ENCODE measurements around the gene PRKAG1. TPM values are rescaled to one million over a fixed set of nuclear protein-coding genes. Genes with fewer than 3 reads are reported as not detected.
A peak's percentile ranks its signal among the peaks of the same experiment; 100 is the strongest.

The PRKAG1 gene
- total and polyA plus RNA-seq, 2 donors (not counting 1 experiment from before 2014, with no cell fraction given) = 28.5 to 60.0 TPM

DNA sequence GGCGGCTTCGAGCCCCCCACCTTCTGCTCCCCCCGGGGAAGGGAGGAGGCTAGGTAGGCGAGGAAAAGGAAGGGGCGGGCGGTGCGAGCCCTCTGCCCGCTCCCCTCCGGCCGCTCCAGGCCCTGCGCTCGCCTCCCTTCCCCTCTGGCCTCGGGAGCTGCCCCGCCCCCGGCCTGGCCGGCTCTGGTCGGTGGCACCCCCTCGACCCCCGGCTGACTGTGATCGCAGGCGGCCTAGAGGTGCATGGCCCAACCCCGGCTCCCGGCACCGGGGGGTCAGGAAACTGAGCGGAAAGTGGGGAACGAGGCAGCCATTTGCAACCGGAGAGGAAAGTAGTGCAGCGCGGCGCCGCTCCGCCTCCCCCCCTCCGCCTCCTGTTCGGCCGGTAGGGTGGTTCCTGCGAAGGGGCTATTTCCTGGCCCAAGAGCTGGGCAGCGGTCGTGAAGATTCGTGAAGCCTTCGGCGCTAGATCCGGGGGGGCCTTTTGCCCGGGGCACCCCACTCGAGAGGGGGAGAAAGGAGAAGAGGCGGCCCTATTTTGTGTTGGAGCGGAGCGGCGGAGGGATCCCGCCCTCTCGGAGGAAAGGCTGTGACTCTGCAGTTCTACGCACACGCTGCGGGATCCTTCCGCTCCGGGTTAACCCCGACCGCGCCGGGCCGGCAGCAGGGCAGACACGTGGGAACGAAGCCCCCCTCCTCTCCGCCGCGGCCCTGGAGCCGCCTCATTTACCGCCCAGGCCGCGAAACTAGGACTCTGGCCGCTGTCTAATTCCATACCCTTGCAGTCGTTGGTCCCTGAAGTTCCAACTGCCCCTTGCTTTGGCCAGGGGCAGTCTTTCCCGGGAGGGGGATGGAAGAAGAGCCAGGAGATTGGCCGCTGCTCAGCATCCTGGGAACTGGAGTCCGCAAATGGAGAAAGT is 41.9 kb upstream of the PRKAG1 start, which contains the start of gene KMT2D:
Gene KMT2D (minus strand): TSS at position 558 of the 920 bp plus-strand sequence. CDS start 5,470 bp downstream, outside the sequence.
- Histone ChIP-seq H3K9me3 (ENCODE audit: control extremely low read depth in 1 of 3, control insufficient read depth in 2 of 3, insufficient read depth in 1 of 3, low read length in 2 of 3) (no peaks in the 10 kb centered on the region), H3K4me2 (replicated peaks; ENCODE audit: low read depth, low read length, poor library complexity, severe bottlenecking) (peak within 1 kb of the TSS; percentile 97), H3K9ac (ENCODE audit: low read length) (peak within 1 kb of the TSS; percentile 93), H3K27me3 (replicated peaks in 1 of 4; ENCODE audit: control extremely low read depth in 1 of 4, control insufficient read depth in 3 of 4, insufficient read depth in 4 of 4, low read length in 3 of 4) (no peaks in the 10 kb centered on the region), H4K20me1 (ENCODE audit: control insufficient read depth, insufficient read depth, low read length, poor library complexity, severe bottlenecking) (peaks cover 43% of the 10 kb centered on the region), H3K4me1 (ENCODE audit: control insufficient read depth in 2 of 2, insufficient read depth in 2 of 2, low read length in 2 of 2) (peaks cover 46 to 50% of the 10 kb centered on the region in 2 donors), H3K36me3 (replicated peaks in 1 of 2; ENCODE audit: control extremely low read depth in 1 of 2, control insufficient read depth in 1 of 2, extremely low read depth in 1 of 2, insufficient read depth in 2 of 2, low read length in 1 of 2) (peaks cover 0 to 3% of the 10 kb centered on the region in 2 experiments), H3K27ac (ENCODE audit: low read length in 2 of 2) (peak within 1 kb of the TSS; percentile 77 to 88), H3K79me2 (ENCODE audit: control insufficient read depth, insufficient read depth, low read length) (peaks cover 63% of the 10 kb centered on the region), H3K4me3 (ENCODE audit: control extremely low read depth in 1 of 5, extremely low read depth in 1 of 5, insufficient read depth in 1 of 5, low read depth in 2 of 5, low read length in 4 of 5) (peak within 1 kb of the TSS; percentile 81 to 97 (median 91)), H2AFZ (ENCODE audit: insufficient read depth, low read depth, low read length, poor library complexity, severe bottlenecking) (peak within 1 kb of the TSS; percentile 99)
- Mint-ChIP-seq H3K27me3 (no peaks in the 10 kb centered on the region), H3K9me3 (ENCODE audit: insufficient read depth) (no peaks in the 10 kb centered on the region), H3K4me3 (peak within 1 kb of the TSS; percentile 97), H3K27ac (peak within 1 kb of the TSS; percentile 99), H3K4me1 (peaks cover 50% of the 10 kb centered on the region)
- peak; percentile 72 for ATAC-seq (ENCODE audit: low read depth)
- under 1% methylated on average over 70 of the region's 74 CpGs for WGBS (ENCODE audit: insufficient coverage)
- ChIA-PET POLR2A (interaction anchor here (0.5 to 2.5 kb wide), 3 partner anchors 9 to 175 kb away, joined by 3 to 12 read pairs (median 5); partner anchors contain the start of gene RHEBL1), CTCF (interaction anchor here (1.2 to 1.4 kb wide), 2 partner anchors 9 to 70 kb away, joined by 4 to 5 read pairs; partner anchors contain the start of gene RHEBL1)
- TF ChIP-seq, protein P1, sequence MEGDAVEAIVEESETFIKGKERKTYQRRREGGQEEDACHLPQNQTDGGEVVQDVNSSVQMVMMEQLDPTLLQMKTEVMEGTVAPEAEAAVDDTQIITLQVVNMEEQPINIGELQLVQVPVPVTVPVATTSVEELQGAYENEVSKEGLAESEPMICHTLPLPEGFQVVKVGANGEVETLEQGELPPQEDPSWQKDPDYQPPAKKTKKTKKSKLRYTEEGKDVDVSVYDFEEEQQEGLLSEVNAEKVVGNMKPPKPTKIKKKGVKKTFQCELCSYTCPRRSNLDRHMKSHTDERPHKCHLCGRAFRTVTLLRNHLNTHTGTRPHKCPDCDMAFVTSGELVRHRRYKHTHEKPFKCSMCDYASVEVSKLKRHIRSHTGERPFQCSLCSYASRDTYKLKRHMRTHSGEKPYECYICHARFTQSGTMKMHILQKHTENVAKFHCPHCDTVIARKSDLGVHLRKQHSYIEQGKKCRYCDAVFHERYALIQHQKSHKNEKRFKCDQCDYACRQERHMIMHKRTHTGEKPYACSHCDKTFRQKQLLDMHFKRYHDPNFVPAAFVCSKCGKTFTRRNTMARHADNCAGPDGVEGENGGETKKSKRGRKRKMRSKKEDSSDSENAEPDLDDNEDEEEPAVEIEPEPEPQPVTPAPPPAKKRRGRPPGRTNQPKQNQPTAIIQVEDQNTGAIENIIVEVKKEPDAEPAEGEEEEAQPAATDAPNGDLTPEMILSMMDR (IDR thresholded peaks at IDR 0.05) = no peak
- no peak for TF ChIP-seq EZH2 (IDR thresholded peaks at IDR 0.05; ENCODE audit: borderline replicate concordance, insufficient read depth, low read depth, low read length, poor library complexity, severe bottlenecking)
- intact Hi-C loops (cut with micrococcal nuclease) = loop anchor here (1.0 to 10.0 kb wide), 5 partner anchors 10 to 346 kb away; partner anchors contain the start of genes CCNT1, PRKAG1, TUBA1A and TUBA1B
- peak; percentile 97 for DNase-seq

Data from B cell (primary cell).